Body of pancreas (tissue), 4 donors: ENCODE measurements around the gene SCN1B. TPM values are rescaled to one million over a fixed set of nuclear protein-coding genes. Genes with fewer than 3 reads are reported as not detected.

ENCODE experiments used
- ATAC-seq: fragments of 150-250 bp; one replicate; pipeline ENCODE4 v1.9.1; 2016
- DNase-seq, 4 donors: peaks; one replicate each; pipeline ENCODE4 v3.0.0-alpha.2; 2019
- H3K27ac ChIP-seq, 4 donors: fragments of 200-600 bp; sonication (generic); 1 replicate in 3 of 4; 2 replicates in 1 of 4; pipeline versions ENCODE4 v1.5.1 to v1.6.1; 2016 to 2019; ENCODE audit warnings: mild to moderate bottlenecking in 1 of 4, mixed read lengths in 1 of 4, moderate library complexity in 1 of 4
- H3K27me3 ChIP-seq, 2 donors: fragments of 200-600 bp; sonication (generic); one replicate each; pipeline ENCODE4 v1.6.0; 2016; ENCODE audit warnings: mild to moderate bottlenecking in 1 of 2
- H3K36me3 ChIP-seq, 2 donors: fragments of 200-600 bp; sonication (generic); replicated peaks in 1 of 2; 2 replicates each; pipeline ENCODE4 v1.5.1; 2016; ENCODE audit warnings: low read depth in 2 of 2; ENCODE audit not compliant: insufficient read depth in 1 of 2
- H3K4me1 ChIP-seq: fragments of 200-600 bp; sonication (generic); one replicate; pipeline ENCODE4 v1.6.0; 2016
- H3K4me3 ChIP-seq, 2 donors: fragments of 200-600 bp; sonication (generic); 1 replicate in 1 of 2; 2 replicates in 1 of 2; pipeline ENCODE4 v1.5.1; 2016 to 2019
- H3K9me3 ChIP-seq, 3 donors: fragments of 200-600 bp; sonication (generic); 1 replicate in 2 of 3; 2 replicates in 1 of 3; pipeline ENCODE4 v1.5.1; 2016
- CTCF ChIP-seq, 7 experiments: fragments of 450-650 bp in 4 of 7; fragments of 200-600 bp in 3 of 7; sonication (generic) in 3 of 7; IDR thresholded peaks; one replicate each; pipeline ENCODE4 v1.5.1; 2016 to 2019; ENCODE audit warnings: antibody characterized with exemption in 7 of 7
- POLR2A ChIP-seq, 3 donors: fragments of 450-650 bp; IDR thresholded peaks; one replicate each; pipeline ENCODE4 v1.6.1; 2016; ENCODE audit warnings: antibody characterized with exemption in 3 of 3, mild to moderate bottlenecking in 2 of 3
- WGBS, 2 donors: methylation state at CpG; one replicate each; pipeline ENCODE4 v1.1.5; 2017; 5-methylcytosine and 5-hydroxymethylcytosine counted together
- intact Hi-C: fragments of 100-400 bp; cut with DNase I; formaldehyde crosslinking; loops from one replicate; pipeline ENCODE4 v1.15.1; 2023
- total RNA-seq, 2 donors: library from RNA; depleted of rRNA; stranded (reverse); fragments of >200 nt; gene quantifications; one replicate each; pipeline ENCODE4 v1.1.0, GENCODE V29; 2016

SCN1B gene
- total RNA-seq, 2 donors from 2014 or later, result 2.3 to 23.6 TPM

- 88 to 100% methylated on average over 1 of the region's 1 CpG for WGBS, 2 donors
- intact Hi-C loops, result no loop called here
- peaks cover 0 to 8% (median 0%) of the 10 kb centered on the region in 3 donors for H3K9me3 ChIP-seq
- no peak for DNase-seq
- H3K36me3 ChIP-seq, result no peaks in the 10 kb centered on the region
- H3K4me1 ChIP-seq, result peaks cover 10% of the 10 kb centered on the region
- H3K27ac ChIP-seq, result no peak overlapping the region
- no peak for ATAC-seq
- TF ChIP-seq CTCF (IDR thresholded peaks at IDR 0.05) (no peak), POLR2A (IDR thresholded peaks at IDR 0.05) (no peak)
- H3K4me3 ChIP-seq, result no peak overlapping the region
- H3K27me3 ChIP-seq, result no peaks in the 10 kb centered on the region
These were observed 39.4 kb downstream of the SCN1B start for GRCh38 chr19:35069696-35070095.

GRCh38 chr19:35070471-35070870 lies 40.2 kb downstream of the SCN1B start:
- Histone ChIP-seq H3K4me3 (no peak overlapping the region), H3K4me1 (peaks cover 10% of the 10 kb centered on the region), H3K9me3 (peaks cover 0 to 8% (median 0%) of the 10 kb centered on the region in 3 donors), H3K27ac (no peak overlapping the region), H3K27me3 (no peaks in the 10 kb centered on the region), H3K36me3 (no peaks in the 10 kb centered on the region)
- intact Hi-C loops, result no loop called here
- ATAC-seq, result no peak
- no peak for TF ChIP-seq POLR2A (IDR thresholded peaks at IDR 0.05)
- TF ChIP-seq CTCF (IDR thresholded peaks at IDR 0.05), result no peak
- no peak for DNase-seq
- WGBS, 2 donors, result 83 to 93% methylated on average over 2 to 3 of the region's 3 CpGs

- DNase-seq (no peak), ATAC-seq (no peak)
- TF ChIP-seq CTCF (IDR thresholded peaks at IDR 0.05), result no peak
- no peak for TF ChIP-seq POLR2A (IDR thresholded peaks at IDR 0.05)
- H3K4me1 ChIP-seq, result peaks cover under 1% of the 10 kb centered on the region
- H3K4me3 ChIP-seq, result no peak overlapping the region
- 66 to 89% methylated on average over 6 to 10 of the region's 10 CpGs for WGBS, 2 donors
- H3K9me3 ChIP-seq, result peaks cover 0 to 8% (median 0%) of the 10 kb centered on the region in 3 donors
- no peaks in the 10 kb centered on the region for H3K27me3 ChIP-seq
- no peaks in the 10 kb centered on the region for H3K36me3 ChIP-seq
- intact Hi-C loops, result no loop called here
- H3K27ac ChIP-seq, result no peak overlapping the region
These were observed 43.2 kb downstream of the SCN1B start for GRCh38 chr19:35073516-35073915.

GRCh38 chr19:35073941-35074340 lies 43.7 kb downstream of the SCN1B start:
- no peak overlapping the region for H3K4me3 ChIP-seq
- no peak for DNase-seq
- intact Hi-C loops, result no loop called here
- H3K27ac ChIP-seq, result no peak overlapping the region
- no peak for TF ChIP-seq CTCF (IDR thresholded peaks at IDR 0.05)
- no peaks in the 10 kb centered on the region for H3K36me3 ChIP-seq
- 59 to 71% methylated on average over 5 to 6 of the region's 8 CpGs for WGBS, 2 donors
- no peaks in the 10 kb centered on the region for H3K27me3 ChIP-seq
- ATAC-seq, result no peak
- H3K9me3 ChIP-seq, result peaks cover 0 to 8% (median 0%) of the 10 kb centered on the region in 3 donors
- no peaks in the 10 kb centered on the region for H3K4me1 ChIP-seq

- Histone ChIP-seq H3K4me1 (no peaks in the 10 kb centered on the region), H3K4me3 (no peak overlapping the region)
- DNase-seq, result no peak
These were observed 44.3 kb downstream of the SCN1B start for GRCh38 chr19:35074426-35075201.

More at GRCh38 chr19:35074426-35075201, 44.3 kb downstream of the SCN1B start:
- intact Hi-C loops, result no loop called here
- Histone ChIP-seq H3K36me3 (no peaks in the 10 kb centered on the region), H3K27me3 (no peaks in the 10 kb centered on the region), H3K27ac (no peak overlapping the region), H3K9me3 (peaks cover 0 to 8% (median 0%) of the 10 kb centered on the region in 3 donors)
- ATAC-seq, result no peak
- 86 to 89% methylated on average over 14 to 20 of the region's 21 CpGs for WGBS, 2 donors
- TF ChIP-seq POLR2A (IDR thresholded peaks at IDR 0.05), result no peak
